Endodermal cell (in vitro differentiated cells): ENCODE data around the gene MXD3. TPM values are rescaled to one million over a fixed set of nuclear protein-coding genes. Genes with fewer than 3 reads are reported as not detected.

Experiments used
- DNase-seq: peaks from one replicate; pipeline ENCODE4 v3.0.0-alpha.2; 2017
- H3K27ac ChIP-seq: 2 replicates; pipeline ENCODE4 v1.5.1; 2013; ENCODE audit warnings: mild to moderate bottlenecking, low read depth, low read length, moderate library complexity
- H3K27me3 ChIP-seq: 2 replicates; pipeline ENCODE4 v1.6.1; 2013; ENCODE audit warnings: mild to moderate bottlenecking, low read length, moderate library complexity; ENCODE audit not compliant: insufficient read depth, control insufficient read depth, poor library complexity, severe bottlenecking
- H3K36me3 ChIP-seq: 2 replicates; pipeline ENCODE4 v1.7.0; 2013; ENCODE audit warnings: mild to moderate bottlenecking, low read length, moderate library complexity; ENCODE audit not compliant: control insufficient read depth, insufficient read depth
- H3K4me1 ChIP-seq: one replicate; pipeline ENCODE4 v1.7.0; 2013; ENCODE audit warnings: low read length; ENCODE audit not compliant: control insufficient read depth, insufficient read depth
- H3K4me3 ChIP-seq: 2 replicates; pipeline ENCODE4 v1.5.1; 2013; ENCODE audit warnings: mild to moderate bottlenecking, low read length, moderate library complexity
- H3K9ac ChIP-seq: 2 replicates; pipeline ENCODE4 v1.6.1; 2013; ENCODE audit warnings: mild to moderate bottlenecking, low read length, moderate library complexity; ENCODE audit not compliant: poor library complexity, severe bottlenecking; ENCODE audit errors: extremely low read depth
- H3K9me3 ChIP-seq: 2 replicates; pipeline ENCODE4 v1.6.1; 2013; ENCODE audit warnings: mild to moderate bottlenecking, low read length, moderate library complexity; ENCODE audit not compliant: control insufficient read depth
- H3K27ac Mint-ChIP-seq: 2 replicates; pipeline ENCODE4 v1.8.0; 2020; ENCODE audit warnings: mixed read lengths
- H3K27me3 Mint-ChIP-seq: 2 replicates; pipeline ENCODE4 v1.8.0; 2021; ENCODE audit warnings: mild to moderate bottlenecking, mixed read lengths; ENCODE audit not compliant: insufficient read depth
- H3K36me3 Mint-ChIP-seq: 2 replicates; pipeline ENCODE4 v1.8.0; 2020; ENCODE audit warnings: low read depth, mixed read lengths
- H3K4me1 Mint-ChIP-seq: 2 replicates; pipeline ENCODE4 v1.8.0; 2020; ENCODE audit warnings: mixed read lengths
- H3K4me3 Mint-ChIP-seq: 2 replicates; pipeline ENCODE4 v1.8.0; 2020; ENCODE audit warnings: mild to moderate bottlenecking, moderate library complexity, mixed read lengths
- H3K9me3 Mint-ChIP-seq: 2 replicates; pipeline ENCODE4 v1.8.0; 2020; ENCODE audit warnings: mild to moderate bottlenecking, mixed read lengths
- CTCF ChIP-seq: fragments of 200-600 bp; sonication (generic); conservative IDR thresholded peaks from 2 replicates; pipeline ENCODE4 v1.5.0; 2021; ENCODE audit warnings: antibody characterized with exemption, mild to moderate bottlenecking
- WGBS, 2 experiments: methylation state at CpG; one replicate each; pipeline versions ENCODE4 v1.1.5 to v1.1.7; 2013; ENCODE audit warnings: missing lambda C conversion rate in 2 of 2, mixed read lengths in 1 of 2; ENCODE audit not compliant: insufficient coverage in 1 of 2, insufficient read length in 1 of 2; 5-methylcytosine and 5-hydroxymethylcytosine counted together
- total RNA-seq, 2 donors: library from RNA; stranded (reverse); fragmentation: NEBNext Ultra II Directional in 1 of 2; extraction: Animal tissue kit (Norgen Biotek cat#: 25700) in 1 of 2; gene quantifications; 2 replicates in 1 of 2; 3 replicates in 1 of 2; pipeline ENCODE4 v1.2.1, GENCODE V29; 2021

MXD3 gene
- total RNA-seq, 2 donors from 2014 or later: 14.2 to 20.4 TPM

- H3K4me3 ChIP-seq: no peak overlapping the region
- DNase-seq: no peak
- no peak for TF ChIP-seq CTCF
- no peak overlapping the region for H3K27ac ChIP-seq
- no peaks in the 10 kb centered on the region for H3K36me3 ChIP-seq
- peaks cover 1% of the 10 kb centered on the region for H3K4me1 Mint-ChIP-seq
- H3K9me3 ChIP-seq: no peaks in the 10 kb centered on the region
- H3K9me3 Mint-ChIP-seq: no peaks in the 10 kb centered on the region
- no peaks in the 10 kb centered on the region for H3K36me3 Mint-ChIP-seq
- peaks cover 24% of the 10 kb centered on the region for H3K27me3 ChIP-seq
- H3K4me3 Mint-ChIP-seq: no peak overlapping the region
- WGBS, 2 experiments: 94 to 96% methylated on average over 3 to 5 of the region's 5 CpGs
- peaks cover 63% of the 10 kb centered on the region for H3K27me3 Mint-ChIP-seq
- no peak overlapping the region for H3K27ac Mint-ChIP-seq
- no peak overlapping the region for H3K9ac ChIP-seq
- no peaks in the 10 kb centered on the region for H3K4me1 ChIP-seq
Measured at GRCh38 chr5:177357146-177357458, 45.4 kb upstream of the MXD3 start.

GRCh38 chr5:177356746-177357145, 45.0 kb upstream of the MXD3 start:
- no peak overlapping the region for H3K4me3 Mint-ChIP-seq
- H3K9me3 ChIP-seq: no peaks in the 10 kb centered on the region
- H3K36me3 Mint-ChIP-seq: no peaks in the 10 kb centered on the region
- no peak overlapping the region for H3K9ac ChIP-seq
- no peak overlapping the region for H3K4me3 ChIP-seq
- TF ChIP-seq CTCF: no peak
- H3K27me3 Mint-ChIP-seq: peaks cover 60% of the 10 kb centered on the region
- no peaks in the 10 kb centered on the region for H3K4me1 Mint-ChIP-seq
- no peaks in the 10 kb centered on the region for H3K9me3 Mint-ChIP-seq
- H3K27ac Mint-ChIP-seq: no peak overlapping the region
- no peak overlapping the region for H3K27ac ChIP-seq
- peaks cover 20% of the 10 kb centered on the region for H3K27me3 ChIP-seq
- no peak for DNase-seq
- WGBS, 2 experiments: 84 to 90% methylated on average over 2 to 3 of the region's 3 CpGs
- H3K36me3 ChIP-seq: no peaks in the 10 kb centered on the region
- no peaks in the 10 kb centered on the region for H3K4me1 ChIP-seq

- Mint-ChIP-seq H3K9me3 (no peaks in the 10 kb centered on the region), H3K27ac (no peak overlapping the region), H3K4me1 (peaks cover 1% of the 10 kb centered on the region), H3K27me3 (peaks cover 56% of the 10 kb centered on the region), H3K36me3 (no peaks in the 10 kb centered on the region), H3K4me3 (no peak overlapping the region)
- WGBS, 2 experiments: 17 to 40% methylated on average over 1 of the region's 1 CpG
- H3K27ac ChIP-seq: no peak overlapping the region
- no peak for DNase-seq
- H3K27me3 ChIP-seq: peaks cover 12% of the 10 kb centered on the region
- no peaks in the 10 kb centered on the region for H3K4me1 ChIP-seq
- no peak overlapping the region for H3K9ac ChIP-seq
- H3K9me3 ChIP-seq: no peaks in the 10 kb centered on the region
- H3K4me3 ChIP-seq: no peak overlapping the region
- no peaks in the 10 kb centered on the region for H3K36me3 ChIP-seq
- TF ChIP-seq CTCF: no peak
Measured at GRCh38 chr5:177355868-177356168, 44.1 kb upstream of the MXD3 start.
